ENCODE results near the gene SETD7.

Gene SETD7

DNA sequence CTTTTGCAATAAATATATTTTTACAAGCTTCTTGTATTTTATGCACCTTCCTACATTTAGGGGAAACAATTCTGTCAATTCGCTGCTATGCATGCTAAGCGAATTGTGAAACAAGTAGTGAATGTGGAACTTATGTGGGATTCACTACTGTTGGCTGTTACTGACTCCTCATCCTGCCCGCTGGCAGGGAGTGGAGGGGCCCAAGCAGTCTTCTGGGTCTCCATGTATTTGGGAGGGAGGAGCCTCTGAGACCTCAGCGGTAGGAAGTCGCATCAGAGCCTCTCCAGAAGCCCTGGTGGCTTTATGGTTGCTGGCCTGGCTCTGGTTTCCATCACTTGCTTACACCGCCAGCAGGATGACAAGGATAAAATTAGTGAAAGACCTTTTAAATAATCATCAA lies 3.7 kb upstream of the SETD7 start:
- peaks cover 16% of the 10 kb centered on the region for H3K79me2 ChIP-seq (ENCODE audit: control insufficient read depth, low read length)
- peaks cover 32% of the 10 kb centered on the region for H3F3A ChIP-seq (ENCODE audit: control insufficient read depth, insufficient read depth)
- peaks cover 55% of the 10 kb centered on the region for H3K4me1 ChIP-seq (ENCODE audit: control insufficient read depth, low read length)
- peaks cover 9% of the 10 kb centered on the region; the same call in 1 of the 2 replicates for H3K36me3 ChIP-seq (ENCODE audit: control insufficient read depth, low read length)
- H3K4me2 ChIP-seq (ENCODE audit: low read length) = peak overlapping the region; percentile 99
- H3K4me3 ChIP-seq (ENCODE audit: low read length) = peak overlapping the region; percentile 77
- H3K9me3 ChIP-seq (ENCODE audit: control insufficient read depth, insufficient read depth, low read length) = no peaks in the 10 kb centered on the region
- H4K20me1 ChIP-seq (ENCODE audit: control insufficient read depth, insufficient read depth, low read depth, low read length) = peaks cover 2% of the 10 kb centered on the region; the same call in 1 of the 2 replicates
- no peaks in the 10 kb centered on the region for H3K27me3 ChIP-seq (ENCODE audit: control insufficient read depth, low read length)
- no peaks in the 10 kb centered on the region for H3K9me2 ChIP-seq (replicated peaks; ENCODE audit: control insufficient read depth, low read length)
- TF ChIP-seq, protein P1, sequence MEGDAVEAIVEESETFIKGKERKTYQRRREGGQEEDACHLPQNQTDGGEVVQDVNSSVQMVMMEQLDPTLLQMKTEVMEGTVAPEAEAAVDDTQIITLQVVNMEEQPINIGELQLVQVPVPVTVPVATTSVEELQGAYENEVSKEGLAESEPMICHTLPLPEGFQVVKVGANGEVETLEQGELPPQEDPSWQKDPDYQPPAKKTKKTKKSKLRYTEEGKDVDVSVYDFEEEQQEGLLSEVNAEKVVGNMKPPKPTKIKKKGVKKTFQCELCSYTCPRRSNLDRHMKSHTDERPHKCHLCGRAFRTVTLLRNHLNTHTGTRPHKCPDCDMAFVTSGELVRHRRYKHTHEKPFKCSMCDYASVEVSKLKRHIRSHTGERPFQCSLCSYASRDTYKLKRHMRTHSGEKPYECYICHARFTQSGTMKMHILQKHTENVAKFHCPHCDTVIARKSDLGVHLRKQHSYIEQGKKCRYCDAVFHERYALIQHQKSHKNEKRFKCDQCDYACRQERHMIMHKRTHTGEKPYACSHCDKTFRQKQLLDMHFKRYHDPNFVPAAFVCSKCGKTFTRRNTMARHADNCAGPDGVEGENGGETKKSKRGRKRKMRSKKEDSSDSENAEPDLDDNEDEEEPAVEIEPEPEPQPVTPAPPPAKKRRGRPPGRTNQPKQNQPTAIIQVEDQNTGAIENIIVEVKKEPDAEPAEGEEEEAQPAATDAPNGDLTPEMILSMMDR (IDR thresholded peaks at IDR 0.05; ENCODE audit: low read depth, low read length, poor library complexity, severe bottlenecking) = no peak
- TF ChIP-seq EZH2phosphoT487 (IDR thresholded peaks at IDR 0.05; ENCODE audit: borderline replicate concordance, low read length) = no peak
- peak overlapping the region; percentile 91 for H3K27ac ChIP-seq (ENCODE audit: low read depth, low read length)

DNA sequence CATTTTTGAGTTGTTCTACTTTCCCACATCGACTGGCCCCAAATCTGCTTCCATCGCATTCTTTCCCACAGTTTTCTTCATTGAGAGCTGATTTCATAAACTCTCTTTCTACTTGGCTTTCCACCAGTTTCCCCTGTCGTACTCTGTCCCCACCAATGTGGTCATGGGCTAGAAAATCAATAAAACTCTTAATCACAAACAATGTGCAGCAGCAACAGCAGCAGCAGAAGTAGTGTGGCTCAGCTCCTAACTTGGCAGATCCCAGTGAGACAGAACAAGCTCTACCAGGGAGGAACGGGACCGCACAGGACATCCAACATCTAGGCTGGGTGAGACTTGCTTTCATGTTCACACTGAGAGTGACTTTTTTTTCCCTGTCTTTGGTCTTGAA lies 3.1 kb upstream of the SETD7 start:
- Histone ChIP-seq H3K27me3 (ENCODE audit: control insufficient read depth, low read length) (no peaks in the 10 kb centered on the region), H3K9me2 (replicated peaks; ENCODE audit: control insufficient read depth, low read length) (no peaks in the 10 kb centered on the region), H3K79me2 (ENCODE audit: control insufficient read depth, low read length) (peaks cover 22% of the 10 kb centered on the region), H3K27ac (ENCODE audit: low read depth, low read length) (no peak overlapping the region), H4K20me1 (ENCODE audit: control insufficient read depth, insufficient read depth, low read depth, low read length) (peaks cover 5% of the 10 kb centered on the region; the same call in 1 of the 2 replicates), H3K36me3 (ENCODE audit: control insufficient read depth, low read length) (peaks cover 15% of the 10 kb centered on the region), H3K9me3 (ENCODE audit: control insufficient read depth, insufficient read depth, low read length) (no peaks in the 10 kb centered on the region), H3F3A (ENCODE audit: control insufficient read depth, insufficient read depth) (peaks cover 32% of the 10 kb centered on the region), H3K4me1 (ENCODE audit: control insufficient read depth, low read length) (peaks cover 61% of the 10 kb centered on the region), H3K4me3 (ENCODE audit: low read length) (no peak overlapping the region), H3K4me2 (ENCODE audit: low read length) (no peak overlapping the region)
- TF ChIP-seq, protein P1 (IDR thresholded peaks at IDR 0.05; ENCODE audit: low read depth, low read length, poor library complexity, severe bottlenecking) = no peak
- no peak for TF ChIP-seq EZH2phosphoT487 (IDR thresholded peaks at IDR 0.05; ENCODE audit: borderline replicate concordance, low read length)

DNA sequence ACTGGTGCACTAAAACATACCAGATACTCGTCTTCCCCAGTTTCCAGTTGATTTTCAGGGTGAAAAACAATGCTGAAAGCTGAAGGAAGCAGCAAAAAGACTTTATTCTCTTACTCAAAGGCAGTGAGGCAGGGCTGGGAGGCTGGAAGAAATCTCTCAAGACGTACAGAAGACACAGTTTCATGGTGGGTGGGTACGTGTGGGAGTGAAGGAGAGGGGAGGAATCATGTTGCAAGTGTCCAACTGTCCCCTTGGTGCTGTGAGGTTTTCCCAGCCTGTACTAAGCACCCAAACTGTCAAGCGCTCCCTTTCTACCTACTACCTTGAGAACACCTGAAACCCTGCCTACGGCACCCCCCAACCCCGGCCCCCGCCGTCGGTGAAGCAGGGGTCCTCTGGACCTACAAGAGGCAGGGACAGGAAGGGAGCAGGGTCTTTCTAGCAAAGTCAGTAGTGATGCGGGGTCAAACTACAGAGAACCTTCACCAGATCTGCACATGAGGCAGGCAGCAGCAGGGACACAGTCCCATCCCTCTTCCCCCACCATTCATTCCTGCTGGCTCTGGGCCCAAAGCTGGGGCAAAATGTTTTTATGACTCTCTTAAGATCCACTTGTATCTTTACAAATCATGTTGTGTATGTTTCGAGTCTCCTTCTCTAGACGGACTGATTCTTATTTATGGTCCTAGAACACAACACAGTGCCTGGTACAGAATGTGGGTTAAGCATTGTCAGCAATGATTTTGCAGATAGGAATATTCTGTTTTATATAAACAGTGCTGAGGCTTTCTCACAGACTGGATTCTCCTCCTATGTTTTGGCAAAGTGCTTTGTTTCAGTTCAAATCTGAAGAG lies 2.4 kb upstream of the SETD7 start:
- TF ChIP-seq, protein P1 (IDR thresholded peaks at IDR 0.05; ENCODE audit: low read depth, low read length, poor library complexity, severe bottlenecking) = no peak
- TF ChIP-seq EZH2phosphoT487 (IDR thresholded peaks at IDR 0.05; ENCODE audit: borderline replicate concordance, low read length) = no peak
- H3K4me2 ChIP-seq (ENCODE audit: low read length) = peak overlapping the region; percentile 94; the same call in 1 of the 2 replicates
- H3K27ac ChIP-seq (ENCODE audit: low read depth, low read length) = peak overlapping the region; percentile 79
- no peaks in the 10 kb centered on the region for H3K9me2 ChIP-seq (replicated peaks; ENCODE audit: control insufficient read depth, low read length)
- peaks cover 21% of the 10 kb centered on the region for H3K36me3 ChIP-seq (ENCODE audit: control insufficient read depth, low read length)
- no peak overlapping the region for H3K4me3 ChIP-seq (ENCODE audit: low read length)
- H3F3A ChIP-seq (ENCODE audit: control insufficient read depth, insufficient read depth) = peaks cover 32% of the 10 kb centered on the region
- H4K20me1 ChIP-seq (ENCODE audit: control insufficient read depth, insufficient read depth, low read depth, low read length) = peaks cover 11% of the 10 kb centered on the region; the same call in 1 of the 2 replicates
- no peaks in the 10 kb centered on the region for H3K9me3 ChIP-seq (ENCODE audit: control insufficient read depth, insufficient read depth, low read length)
- peaks cover 28% of the 10 kb centered on the region for H3K79me2 ChIP-seq (ENCODE audit: control insufficient read depth, low read length)
- no peaks in the 10 kb centered on the region for H3K27me3 ChIP-seq (ENCODE audit: control insufficient read depth, low read length)
- H3K4me1 ChIP-seq (ENCODE audit: control insufficient read depth, low read length) = peaks cover 67% of the 10 kb centered on the region
